22Rv1 (cell line): ENCODE measurements around the gene MALL.

Source experiments
- CTCF ChIP-seq: fragments of 450-650 bp; IDR thresholded peaks from 2 replicates; pipeline ENCODE4 v1.5.1; 2017; ENCODE audit warnings: mild to moderate bottlenecking
- ZFX ChIP-seq: fragments of 450-650 bp; IDR thresholded peaks from 2 replicates; pipeline ENCODE4 v1.6.1; 2017; ENCODE audit warnings: antibody characterized with exemption, borderline replicate concordance

DNA sequence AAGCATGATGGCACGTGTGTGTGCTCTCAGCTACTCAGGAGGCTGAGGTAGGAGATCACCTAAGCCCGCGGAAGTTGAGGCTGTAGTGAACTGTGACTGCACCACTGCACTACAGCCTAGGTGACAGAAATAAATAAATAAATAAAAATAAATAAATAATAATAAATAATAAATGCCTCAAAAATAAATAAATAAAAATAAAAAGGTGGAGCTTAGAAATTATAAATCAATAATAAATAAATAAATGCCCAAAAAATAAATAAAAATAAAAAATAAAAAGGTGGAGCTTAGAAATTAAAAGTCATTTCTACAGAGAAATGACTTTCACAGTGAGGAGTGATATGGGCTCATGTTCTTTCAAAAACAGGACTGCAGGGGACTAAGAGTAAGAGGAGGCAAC is 6.0 kb upstream of the MALL start:
- TF ChIP-seq CTCF (no peak), ZFX (no peak)
